ENCODE results near the gene PLAGL1. TPM values are rescaled to one million over a fixed set of nuclear protein-coding genes. Genes with fewer than 3 reads are reported as not detected.

PLAGL1 gene
- total RNA-seq, 1 donor = 12.1 TPM

DNA sequence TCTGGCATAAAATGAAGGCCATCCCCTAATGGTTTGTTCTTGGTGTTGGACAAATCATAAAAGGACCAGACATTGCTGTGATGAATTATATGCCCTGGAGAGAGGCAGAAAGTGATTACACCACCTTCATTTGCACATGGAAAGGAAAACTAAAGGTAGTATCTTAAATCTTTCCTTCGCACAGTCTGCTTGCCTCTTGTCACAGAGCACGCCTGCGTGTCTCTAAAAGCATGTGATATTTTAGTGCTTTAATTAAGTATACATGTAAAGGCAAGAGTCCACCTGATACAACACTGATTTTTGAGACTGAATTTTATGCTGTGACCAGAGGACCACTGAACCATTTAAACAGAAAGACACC lies 28.8 kb upstream of the PLAGL1 start:
- peak overlapping the region; percentile 42 for H3K4me3 ChIP-seq (ENCODE audit: low read depth, low read length)
- TF ChIP-seq, protein P1, sequence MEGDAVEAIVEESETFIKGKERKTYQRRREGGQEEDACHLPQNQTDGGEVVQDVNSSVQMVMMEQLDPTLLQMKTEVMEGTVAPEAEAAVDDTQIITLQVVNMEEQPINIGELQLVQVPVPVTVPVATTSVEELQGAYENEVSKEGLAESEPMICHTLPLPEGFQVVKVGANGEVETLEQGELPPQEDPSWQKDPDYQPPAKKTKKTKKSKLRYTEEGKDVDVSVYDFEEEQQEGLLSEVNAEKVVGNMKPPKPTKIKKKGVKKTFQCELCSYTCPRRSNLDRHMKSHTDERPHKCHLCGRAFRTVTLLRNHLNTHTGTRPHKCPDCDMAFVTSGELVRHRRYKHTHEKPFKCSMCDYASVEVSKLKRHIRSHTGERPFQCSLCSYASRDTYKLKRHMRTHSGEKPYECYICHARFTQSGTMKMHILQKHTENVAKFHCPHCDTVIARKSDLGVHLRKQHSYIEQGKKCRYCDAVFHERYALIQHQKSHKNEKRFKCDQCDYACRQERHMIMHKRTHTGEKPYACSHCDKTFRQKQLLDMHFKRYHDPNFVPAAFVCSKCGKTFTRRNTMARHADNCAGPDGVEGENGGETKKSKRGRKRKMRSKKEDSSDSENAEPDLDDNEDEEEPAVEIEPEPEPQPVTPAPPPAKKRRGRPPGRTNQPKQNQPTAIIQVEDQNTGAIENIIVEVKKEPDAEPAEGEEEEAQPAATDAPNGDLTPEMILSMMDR (IDR thresholded peaks at IDR 0.05; ENCODE audit: insufficient read depth, low read depth, low read length) = no peak

DNA sequence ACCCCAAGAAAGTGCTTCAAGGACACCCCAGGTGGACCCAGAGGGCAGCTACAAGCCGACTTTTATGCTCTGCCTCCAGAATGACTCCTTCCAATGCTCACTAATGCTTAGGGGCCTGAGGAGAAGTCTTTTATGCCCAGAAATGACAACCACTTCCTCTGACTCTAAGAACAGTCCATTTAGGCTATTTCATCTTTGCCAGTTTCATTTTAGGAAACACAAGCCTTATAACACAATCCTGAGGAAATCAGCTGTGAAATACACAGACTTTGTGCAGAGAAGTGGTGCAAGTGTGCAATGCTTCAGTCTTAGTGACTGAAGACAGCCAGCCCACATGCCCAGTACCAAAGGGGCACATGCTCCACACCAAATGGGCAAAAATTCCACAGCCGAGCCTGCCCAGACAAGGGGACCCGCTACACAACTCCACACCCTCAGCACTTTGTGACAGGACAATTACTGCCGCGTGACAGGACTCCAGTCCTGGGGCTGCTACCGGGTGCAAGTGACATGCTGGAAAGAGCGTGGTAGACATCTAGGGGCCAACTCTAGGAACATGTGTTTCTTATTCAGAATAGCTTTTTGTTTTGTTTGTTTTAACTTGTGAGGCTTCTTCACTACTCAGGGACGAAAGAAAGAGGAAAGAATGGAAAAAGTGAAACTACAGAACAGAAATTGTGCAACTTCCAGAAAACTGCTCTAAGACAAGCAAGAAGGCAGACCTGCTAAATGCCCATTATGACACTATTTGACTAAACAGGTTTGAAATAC lies 28.2 kb upstream of the PLAGL1 start:
- DNase-seq (ENCODE audit: low read depth) = peak; percentile 61
- H3K4me3 ChIP-seq (ENCODE audit: low read depth, low read length) = peak overlapping the region; percentile 42
- TF ChIP-seq, protein P1 (IDR thresholded peaks at IDR 0.05; ENCODE audit: insufficient read depth, low read depth, low read length) = no peak

More for the DNA sequence above, 28.8 kb upstream of the PLAGL1 start:
- DNase-seq (ENCODE audit: low read depth) = no peak

DNA sequence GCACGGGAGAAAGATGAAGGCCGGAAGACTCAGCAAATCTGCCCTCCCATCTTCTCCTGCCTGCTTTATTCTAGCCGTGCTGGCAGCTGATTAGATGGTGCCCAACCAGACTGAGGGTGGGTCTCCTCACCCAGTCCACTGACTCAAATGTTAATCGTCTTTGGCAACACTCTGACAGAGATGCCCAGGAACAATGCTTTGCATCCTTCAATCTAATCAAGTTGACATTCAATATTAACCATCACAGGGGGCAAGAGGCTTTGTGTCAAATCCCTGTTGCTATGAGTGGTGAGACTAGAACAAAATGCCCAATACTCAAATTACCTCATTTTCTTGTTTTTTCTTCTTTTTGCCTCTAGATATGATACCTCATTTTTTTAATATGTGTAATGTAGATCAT lies 27.4 kb upstream of the PLAGL1 start:
- TF ChIP-seq, protein P1 (IDR thresholded peaks at IDR 0.05; ENCODE audit: insufficient read depth, low read depth, low read length) = no peak
- DNase-seq (ENCODE audit: low read depth) = no peak
- H3K4me3 ChIP-seq (ENCODE audit: low read depth, low read length) = no peak overlapping the region

DNA sequence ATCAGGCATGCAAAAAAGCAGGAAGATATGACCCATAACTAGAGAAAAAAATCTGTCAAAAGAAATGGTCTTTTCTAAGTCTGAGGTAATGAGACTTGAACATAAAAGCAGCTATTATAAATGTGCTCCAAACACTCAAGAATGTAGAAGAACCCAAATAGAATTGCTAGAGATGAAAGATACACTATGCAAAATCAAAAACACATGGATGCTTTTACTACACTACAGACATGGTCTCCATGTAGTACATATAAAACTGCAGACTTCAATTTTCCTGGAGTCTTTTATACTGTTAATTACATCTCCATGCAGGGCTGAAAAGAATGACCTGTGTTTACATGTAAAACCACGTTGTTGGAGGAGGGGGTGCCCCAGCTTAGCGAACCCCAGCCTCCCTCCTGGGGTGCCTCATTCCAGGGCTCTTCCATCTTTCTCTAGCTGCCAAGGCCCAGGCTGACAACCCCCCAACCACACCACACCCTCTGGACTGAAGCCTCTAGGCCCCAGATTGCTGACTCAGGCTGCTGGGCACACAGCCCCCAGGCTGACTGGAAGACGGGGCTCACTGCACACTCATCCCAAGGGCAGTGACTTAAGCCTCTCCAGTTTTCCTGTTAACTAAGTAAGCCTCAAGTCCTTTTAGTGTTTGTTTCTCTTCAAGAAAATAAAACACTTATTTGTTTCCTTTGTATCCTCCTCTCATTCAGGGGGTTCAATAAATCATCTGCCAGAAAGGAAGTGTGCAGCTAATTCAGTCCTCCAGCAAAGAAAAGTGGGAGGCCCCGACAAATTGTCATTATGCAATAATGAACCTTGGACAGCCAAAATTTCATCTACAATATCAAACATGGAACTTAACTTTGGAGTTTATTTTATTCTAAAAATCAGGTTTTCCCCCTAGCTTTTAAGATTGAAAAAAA lies 26.0 kb upstream of the PLAGL1 start:
- TF ChIP-seq, protein P1 (IDR thresholded peaks at IDR 0.05; ENCODE audit: insufficient read depth, low read depth, low read length) = no peak
- no peak overlapping the region for H3K4me3 ChIP-seq (ENCODE audit: low read depth, low read length)
- peak; percentile 42 for DNase-seq (ENCODE audit: low read depth)

DNA sequence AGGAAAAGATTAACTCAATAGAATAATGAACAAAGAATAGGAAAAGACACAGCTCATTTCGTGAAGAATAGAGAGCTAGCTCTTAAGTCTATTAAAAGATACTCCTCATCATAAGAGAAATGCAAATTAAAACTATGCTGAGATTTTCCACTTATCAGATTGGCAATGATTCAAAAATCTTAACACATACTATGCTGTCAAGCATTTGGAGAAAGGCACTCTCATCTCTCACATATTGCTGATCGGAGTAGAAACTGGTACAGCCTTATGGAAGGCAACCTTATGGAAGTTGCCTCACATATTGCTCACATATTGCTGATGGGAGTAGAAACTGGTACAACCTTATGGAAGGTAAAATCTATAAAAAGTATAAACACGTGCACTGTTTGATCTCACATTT lies 21.4 kb upstream of the PLAGL1 start:
- no peak overlapping the region for H3K4me3 ChIP-seq (ENCODE audit: low read depth, low read length)
- TF ChIP-seq, protein P1 (IDR thresholded peaks at IDR 0.05; ENCODE audit: insufficient read depth, low read depth, low read length) = no peak

DNA sequence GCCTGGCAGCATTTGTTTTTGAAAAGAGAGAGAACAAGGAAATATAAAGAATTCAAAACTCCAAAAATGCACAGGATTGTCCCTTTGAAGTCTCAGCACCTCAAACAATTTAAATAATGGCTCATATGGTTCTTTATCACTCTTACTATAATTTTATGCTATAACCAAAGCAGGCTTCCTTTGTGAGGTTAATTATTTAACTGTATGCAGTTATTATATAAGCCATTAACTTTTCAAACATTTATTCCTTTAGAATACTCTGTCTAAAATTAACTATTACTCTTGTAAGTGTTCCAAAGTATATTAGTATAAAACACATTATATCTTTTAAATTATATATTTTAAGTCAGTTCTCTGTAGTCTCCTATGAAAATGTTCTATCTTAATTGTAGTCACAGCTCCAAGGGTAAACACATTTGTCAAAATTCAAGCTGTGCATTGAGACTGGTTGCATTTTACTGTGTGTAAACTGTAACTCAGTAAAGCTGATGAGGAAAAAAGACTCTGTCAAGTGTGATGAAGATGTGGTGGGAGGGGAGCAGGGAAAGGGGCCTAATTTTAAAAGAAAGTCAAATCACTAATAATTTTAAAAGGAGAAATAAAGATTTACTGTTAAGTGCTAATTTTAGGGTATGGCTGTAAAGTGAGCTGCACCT lies 20.0 kb upstream of the PLAGL1 start:
- TF ChIP-seq, protein P1 (IDR thresholded peaks at IDR 0.05; ENCODE audit: insufficient read depth, low read depth, low read length) = no peak
- H3K4me3 ChIP-seq (ENCODE audit: low read depth, low read length) = no peak overlapping the region
- DNase-seq (ENCODE audit: low read depth) = no peak

More for the DNA sequence above, 21.4 kb upstream of the PLAGL1 start:
- no peak for DNase-seq (ENCODE audit: low read depth)
